Inflammatory macrophage (primary cell): ENCODE measurements around the gene CCDC102A.
"Not testable (repeated sequence)": the region's sequence is repeated elsewhere in the genome, so short reads cannot be mapped to it uniquely, and the experiment has no call there.

Source experiments
- DNase-seq, 2 donors: peaks; one replicate each; pipeline ENCODE4 v3.0.0-alpha.2; 2020 to 2022

Gene CCDC102A

GRCh38 chr16:57499941-57500340 is 36.4 kb downstream of the CCDC102A start:
- DNase-seq = not testable (repeated sequence)

- DNase-seq = no peak
Observed at GRCh38 chr16:57498031-57498430, 38.3 kb downstream of the CCDC102A start.

GRCh38 chr16:57497121-57497520 is 39.2 kb downstream of the CCDC102A start:
- no peak for DNase-seq

DNA sequence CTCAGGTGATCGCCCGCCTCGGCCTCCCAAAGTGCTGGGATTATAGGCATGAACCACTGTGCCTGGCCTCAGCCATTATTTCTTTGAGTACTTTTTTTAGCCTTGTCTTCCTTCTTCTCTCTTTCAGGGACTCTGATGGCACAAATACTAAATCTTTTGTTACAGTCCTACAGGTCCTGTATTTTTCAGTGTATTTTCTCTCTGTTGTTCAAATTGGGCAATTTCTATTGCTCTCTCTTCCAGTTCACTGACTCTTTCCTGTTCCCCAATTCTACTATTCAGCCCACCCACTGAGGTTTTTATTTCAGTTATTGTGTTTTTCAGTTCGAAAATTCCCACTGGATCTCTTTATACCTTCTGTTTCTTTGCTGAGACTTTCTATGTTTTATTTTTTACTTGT is 42.6 kb downstream of the CCDC102A start:
- DNase-seq = no peak

- no peak for DNase-seq
Observed at GRCh38 chr16:57489229-57489628, 47.1 kb downstream of the CCDC102A start.

GRCh38 chr16:57486858-57487834 is 49.2 kb downstream of the CCDC102A start:
- no peak for DNase-seq

DNA sequence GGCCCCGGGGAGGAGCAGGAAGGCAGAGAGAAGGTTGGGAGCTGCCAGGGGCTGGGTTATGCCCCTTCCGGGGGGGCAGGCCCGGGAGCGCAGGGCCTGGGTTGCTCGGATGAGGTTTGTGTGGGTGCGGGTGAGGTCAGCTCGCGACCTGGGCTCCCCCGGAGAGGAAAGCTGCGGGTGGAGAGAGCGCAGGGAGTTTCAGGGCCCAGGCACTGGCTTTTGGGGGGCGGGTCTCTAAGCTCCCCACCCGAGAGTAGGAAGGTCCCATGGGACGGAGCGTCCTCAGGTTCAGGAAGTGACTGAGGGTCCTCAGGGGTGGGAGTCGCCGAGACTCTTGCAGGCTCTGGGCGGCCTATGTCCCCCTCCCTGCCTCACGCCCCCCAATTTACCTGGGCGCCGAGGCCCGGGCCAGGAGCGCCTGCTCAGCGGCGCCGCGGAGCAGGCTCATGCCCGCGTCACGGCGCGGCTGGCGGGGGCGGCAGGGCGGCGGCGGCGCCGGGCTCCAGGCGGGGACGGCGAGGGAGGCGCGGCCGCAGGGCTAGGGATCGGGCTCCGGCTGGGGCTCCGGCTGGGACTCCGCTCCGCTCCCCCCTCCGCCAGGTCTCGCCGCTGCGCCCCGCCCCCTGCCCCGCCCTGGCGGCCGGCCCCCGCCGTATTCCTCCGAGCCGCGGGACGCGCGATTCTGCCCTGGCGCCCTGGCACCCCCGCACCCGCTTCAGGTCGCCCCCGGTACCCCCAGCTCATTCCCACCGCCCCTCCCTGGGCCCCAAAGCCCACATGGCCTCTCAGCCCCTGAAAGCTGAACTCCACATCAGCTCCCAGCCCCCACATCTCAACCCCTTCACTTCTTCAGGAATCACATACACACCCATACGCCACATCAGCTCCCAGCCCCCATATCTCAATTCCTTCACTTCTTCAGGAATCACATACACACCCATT is 50.2 kb downstream of the CCDC102A start, which contains the start of gene DOK4:
Gene DOK4 (minus strand): TSS at position 578 of the 942 bp plus-strand sequence. CDS start 6,986 bp downstream, outside the sequence.
- peak; percentile 29 to 73 for DNase-seq

- DNase-seq = no peak
Observed at GRCh38 chr16:57485091-57485915, 51.1 kb downstream of the CCDC102A start.

GRCh38 chr16:57484515-57485005 is 51.8 kb downstream of the CCDC102A start:
- DNase-seq = no peak

GRCh38 chr16:57483725-57484514 is 52.5 kb downstream of the CCDC102A start:
- DNase-seq = no peak

DNA sequence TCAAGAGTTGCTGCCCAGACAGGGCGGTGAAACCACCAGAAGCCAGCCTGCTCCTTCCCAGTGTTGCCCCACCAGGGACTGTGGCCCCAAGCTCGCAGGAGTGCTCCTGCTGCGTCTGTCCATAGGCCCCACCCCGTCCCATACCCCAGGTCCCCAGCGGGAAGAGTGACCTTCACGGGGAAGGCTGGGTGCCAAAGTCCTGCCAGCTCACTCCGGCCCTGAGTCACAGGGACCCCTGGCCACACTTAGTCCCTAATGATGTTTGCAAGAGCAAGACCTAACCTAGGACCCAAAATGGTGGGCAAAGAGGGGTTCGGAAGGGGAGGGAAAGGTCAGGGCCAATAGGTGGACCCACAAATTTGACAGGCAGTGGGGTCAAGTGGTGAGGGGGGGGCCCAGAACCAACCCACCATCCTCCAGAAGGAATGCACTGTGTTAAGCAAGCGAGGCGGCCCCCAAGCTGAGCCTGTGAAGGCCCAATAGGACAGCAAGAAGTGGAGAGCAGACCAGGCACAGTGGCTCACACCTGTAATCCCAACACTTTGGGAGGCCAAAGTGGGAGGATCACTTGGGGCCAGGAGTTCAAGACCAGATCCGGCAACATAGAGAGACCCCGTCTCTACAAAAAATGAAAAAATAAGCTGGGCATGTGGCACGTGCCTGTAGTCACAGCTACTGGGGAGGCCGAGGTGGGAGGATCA is 53.4 kb downstream of the CCDC102A start:
- no peak for DNase-seq

GRCh38 chr16:57481421-57481820 is 55.0 kb downstream of the CCDC102A start:
- DNase-seq = no peak

- no peak for DNase-seq
Observed at GRCh38 chr16:57480754-57481230, 55.6 kb downstream of the CCDC102A start.

DNA sequence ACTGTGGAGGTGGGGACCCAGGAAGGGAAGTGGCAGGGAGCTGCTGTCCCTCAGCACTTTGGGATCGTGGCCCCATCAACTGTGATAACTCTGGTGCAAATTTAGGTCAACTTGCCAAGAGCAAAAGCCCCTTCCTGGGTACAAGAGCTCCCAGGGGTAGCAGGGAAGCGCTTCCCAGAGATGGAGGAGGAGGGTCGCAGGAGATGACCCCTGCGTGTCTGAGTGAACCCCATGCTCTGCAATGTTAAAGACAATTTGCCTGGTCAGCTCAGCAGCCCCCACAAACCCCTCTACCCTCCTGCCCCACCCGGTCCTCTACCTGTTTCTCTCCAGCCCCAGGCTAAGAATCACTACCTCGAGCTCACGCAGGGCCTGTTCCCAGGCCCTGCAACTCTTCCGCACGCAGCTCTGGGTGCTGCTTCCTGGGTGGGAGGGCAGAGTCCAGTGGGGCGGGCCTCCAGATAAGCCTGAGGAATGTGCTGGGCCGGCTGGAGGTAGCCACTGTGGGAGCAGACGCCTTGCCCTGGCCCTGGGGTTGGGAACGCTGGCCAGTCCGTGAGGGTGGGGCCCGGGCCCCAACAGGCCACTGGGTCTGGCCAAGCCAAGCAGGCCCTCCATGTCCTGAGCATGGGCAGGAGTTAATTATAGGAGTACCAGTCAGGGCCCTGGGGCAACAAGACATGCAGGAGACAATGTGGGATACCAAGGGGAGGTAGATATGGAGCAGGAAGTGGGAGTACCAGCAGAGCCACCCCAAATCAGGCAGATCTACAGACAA is 56.2 kb downstream of the CCDC102A start:
- no peak for DNase-seq

GRCh38 chr16:57479205-57479975 is 57.0 kb downstream of the CCDC102A start:
- DNase-seq = no peak

- DNase-seq = no peak
Observed at GRCh38 chr16:57478396-57479204, 57.8 kb downstream of the CCDC102A start.

DNA sequence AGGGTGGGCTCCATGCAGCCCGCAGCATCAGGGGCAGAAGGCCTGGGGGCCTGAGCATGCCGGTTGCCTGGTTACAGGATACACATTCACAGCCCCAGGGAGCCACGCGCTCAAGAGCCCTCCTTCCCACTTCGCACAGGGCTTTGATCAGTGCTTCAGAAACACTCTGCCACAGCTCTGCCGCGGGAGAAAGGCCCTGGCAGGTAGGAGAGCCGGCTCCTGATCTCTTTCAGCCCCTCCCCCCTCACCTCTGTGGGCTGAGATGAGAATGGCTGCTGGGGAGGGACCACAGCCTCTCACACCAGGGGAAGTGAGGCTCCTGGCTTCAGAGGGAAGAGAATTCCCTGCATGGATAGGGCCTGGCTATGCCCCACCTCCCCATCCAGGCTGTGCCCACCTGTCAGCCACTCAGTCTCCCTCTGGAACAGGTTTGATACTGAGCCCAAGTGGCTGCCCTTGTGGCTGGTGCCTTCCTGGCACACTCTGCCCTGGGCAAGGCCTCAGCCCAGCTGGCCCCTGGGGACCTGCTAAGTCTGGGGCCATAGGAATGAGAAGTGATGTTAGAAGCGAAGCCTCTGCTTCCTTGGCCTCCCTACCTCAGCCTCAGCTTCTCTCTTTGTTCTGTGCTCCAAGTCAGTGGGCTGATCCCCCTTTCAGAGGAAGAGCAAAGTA is 58.7 kb downstream of the CCDC102A start:
- no peak for DNase-seq
